Caco-2 (cell line): ENCODE data around the gene ARHGAP21. TPM values are rescaled to one million over a fixed set of nuclear protein-coding genes. Genes with fewer than 3 reads are reported as not detected.

Experiments used
- BruUV-seq: library from RNA; stranded (reverse); fragments of 400-500 nt; replicated peaks from 2 replicates; lab custom pipeline; 2021; lab: Mats Ljungman, UMichigan
- CTCF ChIA-PET: fragments of 300-600 bp; sonication (Branson Sonifier 250); formaldehyde crosslinking; loops from one replicate; lab custom pipeline; 2022; ENCODE audit warnings: antibody characterized with exemption; lab: Charles Lee
- POLR2A ChIA-PET: fragments of 300-600 bp; sonication (Branson Sonifier 250); formaldehyde crosslinking; loops from one replicate; lab custom pipeline; 2022; ENCODE audit warnings: antibody characterized with exemption; lab: Charles Lee
- DNase-seq, 2 experiments: peaks; one replicate each; pipeline versions ENCODE4 v3.0.0 to v3.0.0-alpha.2; 2020 to 2022
- H3K27me3 ChIP-seq: replicated peaks from 2 replicates; pipeline ENCODE4 v1.6.0; 2011; ENCODE audit warnings: low read length; ENCODE audit not compliant: control insufficient read depth, insufficient read depth
- H3K36me3 ChIP-seq: 2 replicates; pipeline ENCODE4 v1.5.1; 2011; ENCODE audit warnings: low read length; ENCODE audit not compliant: control insufficient read depth, insufficient read depth
- H3K4me1 ChIP-seq: fragments of 250-450 bp; sonication (Bioruptor Pico); 2 replicates; pipeline ENCODE4 v1.5.1; 2020; ENCODE audit warnings: mild to moderate bottlenecking
- H3K4me3 ChIP-seq: 2 replicates; pipeline ENCODE4 v1.5.1; 2011; ENCODE audit warnings: low read depth, mild to moderate bottlenecking, control low read depth, low read length
- H3K9me3 ChIP-seq: fragments of 250-450 bp; sonication (Bioruptor Pico); 2 replicates; pipeline ENCODE4 v1.5.1; 2020; ENCODE audit warnings: mild to moderate bottlenecking, moderate library complexity
- H3K27ac Mint-ChIP-seq: one replicate; pipeline ENCODE4 v1.8.0; 2022; ENCODE audit warnings: mixed read lengths; ENCODE audit not compliant: unreplicated experiment
- H3K27me3 Mint-ChIP-seq: one replicate; pipeline ENCODE4 v1.8.0; 2022; ENCODE audit warnings: mixed read lengths; ENCODE audit not compliant: insufficient read depth, unreplicated experiment
- H3K36me3 Mint-ChIP-seq: one replicate; pipeline ENCODE4 v1.8.0; 2022; ENCODE audit warnings: mild to moderate bottlenecking, mixed read lengths; ENCODE audit not compliant: insufficient read depth, unreplicated experiment
- H3K4me1 Mint-ChIP-seq: one replicate; pipeline ENCODE4 v1.8.0; 2022; ENCODE audit warnings: low read depth, mixed read lengths; ENCODE audit not compliant: unreplicated experiment
- H3K4me3 Mint-ChIP-seq: one replicate; pipeline ENCODE4 v1.8.0; 2022; ENCODE audit warnings: mild to moderate bottlenecking, moderate library complexity, mixed read lengths; ENCODE audit not compliant: unreplicated experiment
- H3K9me3 Mint-ChIP-seq: one replicate; pipeline ENCODE4 v1.8.0; 2022; ENCODE audit warnings: mixed read lengths; ENCODE audit not compliant: unreplicated experiment
- CTCF ChIP-seq, 2 experiments: fragments of 200-600 bp in 1 of 2; IDR thresholded peaks; 1 replicate in 1 of 2; 2 replicates in 1 of 2; pipeline versions ENCODE4 v1.5.1 to v1.8.0; 2011 to 2022; ENCODE audit warnings: antibody characterized with exemption in 1 of 2, control low read depth in 1 of 2, inconsistent platforms in 1 of 2, low read depth in 1 of 2, low read length in 1 of 2, mild to moderate bottlenecking in 1 of 2, moderate library complexity in 1 of 2; ENCODE audit not compliant: insufficient read depth in 1 of 2, severe bottlenecking in 1 of 2, unreplicated experiment in 1 of 2
- intact Hi-C: fragments of 100-400 bp; cut with micrococcal nuclease; formaldehyde crosslinking; loops from one replicate; pipeline ENCODE4 v1.10.0; 2022; ENCODE audit not compliant: unreplicated experiment
- total RNA-seq: library from RNA; stranded (reverse); gene quantifications from 2 replicates; pipeline ENCODE4 v1.2.3, GENCODE V29; 2022

The ARHGAP21 gene
- total RNA-seq, 1 experiment from 2014 or later = 99.1 TPM

DNA sequence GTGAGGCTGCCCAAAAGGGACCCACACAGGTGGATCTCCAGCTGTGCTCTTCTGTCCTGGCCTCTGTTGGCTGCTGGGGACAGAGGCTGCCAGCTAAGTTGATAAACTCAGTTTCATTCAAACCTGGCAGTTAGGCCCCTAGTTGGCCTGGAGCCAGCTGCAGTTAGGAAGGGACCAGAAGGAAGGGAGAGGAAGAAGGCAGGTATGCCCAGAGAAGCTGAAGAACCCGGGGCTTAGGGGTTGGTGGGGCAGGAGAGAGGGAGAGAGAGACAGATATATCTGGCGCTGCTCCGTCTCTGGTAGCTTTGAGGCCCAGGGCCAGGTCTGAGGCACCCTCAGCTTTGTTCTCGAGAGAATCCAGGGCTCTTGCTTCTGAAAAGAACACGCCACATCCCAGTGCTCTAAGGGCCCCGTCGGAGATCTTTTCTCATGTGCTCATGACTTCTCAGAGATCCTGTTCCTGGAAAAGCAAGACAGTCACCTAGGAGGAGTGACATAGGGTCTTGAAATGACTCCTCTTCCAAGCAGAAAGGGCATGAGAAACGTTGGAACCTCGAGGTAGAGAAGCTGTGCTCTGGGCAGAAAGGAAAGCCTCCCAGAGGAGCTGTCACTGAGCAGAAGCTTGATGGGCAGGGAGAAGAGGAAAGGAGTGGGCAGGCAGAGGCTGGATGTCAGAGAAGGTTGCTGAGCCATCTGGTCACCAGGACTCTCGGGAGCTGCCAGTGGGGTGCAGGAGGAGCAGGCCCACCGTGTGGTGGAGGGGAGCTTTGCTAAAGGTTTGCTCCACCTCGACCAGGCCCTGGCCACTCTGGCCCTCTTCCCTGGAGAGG lies 153.6 kb downstream of the ARHGAP21 start:
- Mint-ChIP-seq H3K36me3 (peaks cover 6% of the 10 kb centered on the region), H3K9me3 (no peaks in the 10 kb centered on the region), H3K27ac (no peak overlapping the region), H3K27me3 (peaks cover 6% of the 10 kb centered on the region), H3K4me3 (no peak overlapping the region), H3K4me1 (peaks cover 2% of the 10 kb centered on the region)
- ChIA-PET POLR2A (no interaction called here), CTCF (no interaction called here)
- no TSS peak for BruUV-seq
- no peaks in the 10 kb centered on the region for H3K9me3 ChIP-seq
- DNase-seq = no peak
- H3K27me3 ChIP-seq = no peaks in the 10 kb centered on the region
- TF ChIP-seq CTCF (IDR thresholded peaks at IDR 0.05; ENCODE audit: insufficient read depth in 1 of 2, low read depth in 1 of 2, low read length in 1 of 2, severe bottlenecking in 1 of 2, unreplicated experiment in 1 of 2) = no peak
- intact Hi-C loops = no loop called here
- no peak overlapping the region for H3K4me3 ChIP-seq
- no peaks in the 10 kb centered on the region for H3K36me3 ChIP-seq
- 0 out of 2 replicates have a peak, but pooled peaks cover under 1% of the 10 kb centered on the region for H3K4me1 ChIP-seq

DNA sequence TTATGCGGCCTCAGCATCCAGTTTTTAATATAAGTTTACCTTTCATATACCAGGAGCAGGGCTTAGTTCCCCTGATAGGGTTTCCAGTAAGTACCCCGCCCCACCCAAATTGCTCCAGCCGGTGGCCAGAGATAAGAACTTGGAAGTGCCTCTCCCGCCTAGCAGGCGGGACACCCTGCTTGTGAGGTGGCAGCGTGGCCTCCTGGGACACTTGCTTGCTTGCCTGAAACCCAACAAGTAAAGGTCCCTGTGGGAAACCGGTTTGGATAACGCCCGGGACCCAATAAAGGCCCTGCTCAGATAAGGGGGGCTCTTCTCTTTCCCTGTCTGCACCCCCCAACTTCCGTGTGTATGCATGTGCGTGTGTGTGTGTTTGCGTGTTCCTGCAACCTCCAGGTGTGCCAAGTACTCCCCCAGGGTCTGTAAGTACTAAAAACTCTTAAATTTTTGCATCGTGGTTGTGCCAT lies 154.3 kb downstream of the ARHGAP21 start:
- H3K4me3 ChIP-seq = no peak overlapping the region
- Mint-ChIP-seq H3K4me1 (no peaks in the 10 kb centered on the region), H3K27me3 (peaks cover 10% of the 10 kb centered on the region), H3K27ac (no peak overlapping the region), H3K4me3 (no peak overlapping the region), H3K9me3 (no peaks in the 10 kb centered on the region), H3K36me3 (peaks cover 6% of the 10 kb centered on the region)
- no peaks in the 10 kb centered on the region for H3K27me3 ChIP-seq
- no peak for DNase-seq
- ChIA-PET POLR2A (no interaction called here), CTCF (no interaction called here)
- no TSS peak for BruUV-seq
- no peaks in the 10 kb centered on the region for H3K9me3 ChIP-seq
- intact Hi-C loops = no loop called here
- no peaks in the 10 kb centered on the region for H3K36me3 ChIP-seq
- H3K4me1 ChIP-seq = no peaks in the 10 kb centered on the region
- TF ChIP-seq CTCF (IDR thresholded peaks at IDR 0.05; ENCODE audit: insufficient read depth in 1 of 2, low read depth in 1 of 2, low read length in 1 of 2, severe bottlenecking in 1 of 2, unreplicated experiment in 1 of 2) = no peak

- H3K4me3 ChIP-seq = no peak overlapping the region
- Mint-ChIP-seq H3K9me3 (no peaks in the 10 kb centered on the region), H3K4me3 (no peak overlapping the region), H3K27me3 (peaks cover 13% of the 10 kb centered on the region), H3K36me3 (peaks cover 6% of the 10 kb centered on the region), H3K27ac (no peak overlapping the region), H3K4me1 (no peaks in the 10 kb centered on the region)
- intact Hi-C loops = no loop called here
- ChIA-PET POLR2A (no interaction called here), CTCF (no interaction called here)
- BruUV-seq = no TSS peak
- no peaks in the 10 kb centered on the region for H3K27me3 ChIP-seq
- H3K36me3 ChIP-seq = no peaks in the 10 kb centered on the region
- H3K9me3 ChIP-seq = no peaks in the 10 kb centered on the region
- DNase-seq = no peak
- no peaks in the 10 kb centered on the region for H3K4me1 ChIP-seq
- TF ChIP-seq CTCF (IDR thresholded peaks at IDR 0.05; ENCODE audit: insufficient read depth in 1 of 2, low read depth in 1 of 2, low read length in 1 of 2, severe bottlenecking in 1 of 2, unreplicated experiment in 1 of 2) = no peak
These were observed 155.6 kb downstream of the ARHGAP21 start for GRCh38 chr10:24568042-24568441.
